HepG2 (cell line): Measurements from ENCODE around the gene MYL6B. TPM values are rescaled to one million over a fixed set of nuclear protein-coding genes. Genes with fewer than 3 reads are reported as not detected.

Experiments
- BRCA1 ChIP-seq: sonication (generic); formaldehyde crosslinking; IDR thresholded peaks from 2 replicates; pipeline ENCODE4 v1.4.0; 2020; ENCODE audit warnings: missing genetic modification reagents
- CENPBD1 ChIP-seq: sonication (generic); formaldehyde crosslinking; IDR thresholded peaks from 2 replicates; pipeline ENCODE4 v1.8.0; 2022; ENCODE audit warnings: missing genetic modification reagents, low read depth, mild to moderate bottlenecking, borderline replicate concordance
- CHCHD3 ChIP-seq: sonication (generic); formaldehyde crosslinking; IDR thresholded peaks from 2 replicates; pipeline ENCODE4 v1.8.0; 2022; ENCODE audit warnings: mild to moderate bottlenecking, missing genetic modification reagents, moderate library complexity
- EZH2 ChIP-seq: conservative IDR thresholded peaks from 2 replicates; pipeline ENCODE4 v1.6.1; 2012; ENCODE audit warnings: mild to moderate bottlenecking, low read depth, low read length, moderate library complexity
- GLMP ChIP-seq: sonication (generic); formaldehyde crosslinking; IDR thresholded peaks from 2 replicates; pipeline ENCODE4 v1.9.0; 2021; ENCODE audit warnings: missing genetic modification reagents, mild to moderate bottlenecking, borderline replicate concordance
- MIXL1 ChIP-seq: IDR thresholded peaks from 2 replicates; pipeline ENCODE4 v1.6.1; 2016
- MLLT10 ChIP-seq: sonication (generic); formaldehyde crosslinking; IDR thresholded peaks from 2 replicates; pipeline ENCODE4 v1.4.0; 2020; ENCODE audit warnings: missing genetic modification reagents
- MXD4 ChIP-seq: IDR thresholded peaks from 2 replicates; pipeline ENCODE4 v1.6.1; 2016; ENCODE audit warnings: mild to moderate bottlenecking, missing biosample characterization, missing genetic modification reagents
- NCOA1 ChIP-seq: sonication (generic); formaldehyde crosslinking; IDR thresholded peaks from 2 replicates; pipeline ENCODE4 v1.9.0; 2021; ENCODE audit warnings: missing genetic modification reagents
- PHF5A ChIP-seq: IDR thresholded peaks from one replicate; pipeline ENCODE4 v1.6.1; 2018; ENCODE audit warnings: low read depth, missing genetic modification reagents; ENCODE audit not compliant: unreplicated experiment
- RBM39 ChIP-seq: fragments of 200-400 bp; formaldehyde crosslinking; IDR thresholded peaks from one replicate; pipeline ENCODE4 v1.6.1; 2018; ENCODE audit warnings: antibody characterized with exemption, mild to moderate bottlenecking, low read depth, low read length; ENCODE audit not compliant: poor library complexity, severe bottlenecking
- SMC3 ChIP-seq: IDR thresholded peaks from 2 replicates; pipeline ENCODE4 v1.6.1; 2011; ENCODE audit warnings: low read length, improper control_type of control experiment
- SP1 ChIP-seq, 2 experiments: fragments of 450-650 bp in 1 of 2; sonication (generic) in 1 of 2; formaldehyde crosslinking in 1 of 2; IDR thresholded peaks; 2 replicates each; pipeline versions ENCODE4 v1.4.0 to v1.6.1; 2016 to 2020; ENCODE audit warnings: missing genetic modification reagents in 1 of 2
- YEATS4 ChIP-seq: sonication (generic); formaldehyde crosslinking; IDR thresholded peaks from 2 replicates; pipeline ENCODE4 v1.4.0; 2020; ENCODE audit warnings: missing genetic modification reagents, borderline replicate concordance
- ZNF143 ChIP-seq: sonication (generic); formaldehyde crosslinking; IDR thresholded peaks from 2 replicates; pipeline ENCODE4 v1.4.0; 2020; ENCODE audit warnings: missing genetic modification reagents
- ZNF234 ChIP-seq: sonication (generic); formaldehyde crosslinking; conservative IDR thresholded peaks from 2 replicates; pipeline ENCODE4 v1.5.1; 2020; ENCODE audit warnings: mild to moderate bottlenecking, missing genetic modification reagents
- ZNF350 ChIP-seq: sonication (generic); formaldehyde crosslinking; IDR thresholded peaks from 2 replicates; pipeline ENCODE4 v1.4.0; 2020; ENCODE audit warnings: mild to moderate bottlenecking, low read depth, missing genetic modification reagents, borderline replicate concordance
- ZNF451 ChIP-seq: sonication (generic); formaldehyde crosslinking; IDR thresholded peaks from 2 replicates; pipeline ENCODE4 v1.5.0; 2020; ENCODE audit warnings: mild to moderate bottlenecking, missing genetic modification reagents
- ZNF460 ChIP-seq: sonication (generic); formaldehyde crosslinking; IDR thresholded peaks from 2 replicates; pipeline ENCODE4 v1.5.1; 2020; ENCODE audit warnings: missing genetic modification reagents, mild to moderate bottlenecking, borderline replicate concordance
- ZNF609 ChIP-seq: sonication (generic); formaldehyde crosslinking; IDR thresholded peaks from 2 replicates; pipeline ENCODE4 v1.4.0; 2020; ENCODE audit warnings: mild to moderate bottlenecking, missing genetic modification reagents, borderline replicate concordance
- ZNF770 ChIP-seq: sonication (generic); formaldehyde crosslinking; IDR thresholded peaks from 2 replicates; pipeline ENCODE4 v1.5.0; 2020; ENCODE audit warnings: mild to moderate bottlenecking, missing genetic modification reagents
- polyA plus RNA-seq, 8 experiments: library from polyadenylated mRNA; depleted of rRNA in 3 of 8; stranded (reverse) in 7 of 8; unstranded in 1 of 8; fragments of >200 nt; fragmentation: Illumina TruSeq in 4 of 8; extraction: Trizol in 4 of 8; gene quantifications; 2 replicates each; pipeline versions ENCODE4 v1.2.1 to v1.2.3, GENCODE V29; 2011 to 2016; ENCODE audit warnings: low read depth in 4 of 8, missing spikeins in 1 of 8, mixed read lengths in 1 of 8; ENCODE audit not compliant: insufficient read depth in 1 of 8
- total RNA-seq, 5 experiments: library from RNA; depleted of rRNA; stranded (reverse); fragments of >200 nt; fragmentation: Illumina TruSeq; extraction: Trizol; gene quantifications; 2 replicates each; pipeline ENCODE4 v1.2.3, GENCODE V29; 2016; ENCODE audit warnings: low read depth in 1 of 5

The MYL6B gene
- total and polyA plus RNA-seq, 2 of the 13 experiments (the other 11 are each of a cell fraction or from before 2014, with no cell fraction given) = 75.7 to 88.7 TPM

- 0 out of 2 replicates have a peak, but pooled peaks have one; percentile 3 for TF ChIP-seq ZNF770
- 0 out of 2 replicates have a peak, but pooled peaks have one; percentile 6 for TF ChIP-seq SMC3
- TF ChIP-seq MLLT10 (CRISPR knock-in tag) = no peak
- TF ChIP-seq ZNF143 (CRISPR knock-in tag) = peak; percentile 89
- peak; percentile 84 for TF ChIP-seq PHF5A (CRISPR knock-in tag)
- peak; percentile 41; the same call in 1 of the 2 replicates for TF ChIP-seq ZNF350
- TF ChIP-seq EZH2 = no peak
- TF ChIP-seq MIXL1 (CRISPR knock-in tag) = peak; percentile 54
- TF ChIP-seq MXD4 (CRISPR knock-in tag) = peak; percentile 64; the same call in 1 of the 2 replicates
- 0 out of 2 replicates have a peak, but pooled peaks have one; percentile 15 for TF ChIP-seq ZNF451
- TF ChIP-seq GLMP (CRISPR knock-in tag) = peak; percentile 40; the same call in 1 of the 2 replicates
- TF ChIP-seq SP1 (IDR thresholded peaks at IDR 0.05) = no peak
- peak; percentile 88 for TF ChIP-seq SP1 (CRISPR knock-in tag; IDR thresholded peaks at IDR 0.05)
- peak; percentile 49; the same call in 1 of the 2 replicates for TF ChIP-seq BRCA1 (CRISPR knock-in tag)
- peak; percentile 61; the same call in 1 of the 2 replicates for TF ChIP-seq ZNF609 (CRISPR knock-in tag)
- TF ChIP-seq CHCHD3 (CRISPR knock-in tag) = no peak
- TF ChIP-seq CENPBD1 = 0 out of 2 replicates have a peak, but pooled peaks have one; percentile 50
- TF ChIP-seq RBM39 = peak; percentile 31
- TF ChIP-seq NCOA1 = peak; percentile 81; the same call in 1 of the 2 replicates
- no peak for TF ChIP-seq ZNF460 (CRISPR knock-in tag)
- peak; percentile 89 for TF ChIP-seq YEATS4 (CRISPR knock-in tag)
- TF ChIP-seq ZNF234 (CRISPR knock-in tag) = no peak
These were observed 35.9 kb upstream of the MYL6B start, which contains the start of gene RPL41 (continued) for GRCh38 chr12:56116267-56117081.
